HCT116 (cell line): ENCODE data around the gene TMEM135. TPM values are rescaled to one million over a fixed set of nuclear protein-coding genes. Genes with fewer than 3 reads are reported as not detected.

Experiments used
- ATAC-seq: fragments of 200-7000 bp; cut with Tn5 transposase; 2 replicates; pipeline ENCODE4 v1.9.1; 2020; ENCODE audit warnings: mild to moderate bottlenecking, moderate library complexity
- BruUV-seq: library from RNA; stranded (reverse); fragments of 400-500 nt; replicated peaks from 2 replicates; lab custom pipeline; 2021; lab: Mats Ljungman, UMichigan
- CTCF ChIA-PET: fragments of 300-600 bp; sonication (Branson Sonifier 250); formaldehyde crosslinking; loops from one replicate; lab custom pipeline; 2021; ENCODE audit warnings: antibody characterized with exemption; lab: Charles Lee
- POLR2A ChIA-PET: fragments of 300-600, 350-600 bp; sonication (Branson Sonifier 250); formaldehyde crosslinking; loops from one replicate; lab custom pipeline; 2021; ENCODE audit warnings: antibody characterized with exemption; lab: Charles Lee
- RAD21 ChIA-PET, 2 experiments: fragments of 300-600 bp; sonication (Branson Sonifier 250); formaldehyde crosslinking; loops; one replicate each; lab custom pipeline; 2023; ENCODE audit warnings: low total read pairs in 2 of 2; ENCODE audit not compliant: uncharacterized antibody in 2 of 2, unreplicated experiment in 2 of 2, low non-redundant PET in 1 of 2; lab: Charles Lee
- DNase-seq: peaks from one replicate; pipeline ENCODE4 v3.0.0-alpha.2; 2010; ENCODE audit warnings: low read depth, low spot score
- H2AFZ ChIP-seq: fragments of 200-600 bp; shearing (Covaris generic), sonication (generic); 2 replicates; pipeline ENCODE4 v1.6.1; 2017; ENCODE audit warnings: low read depth, mixed run types, mixed read lengths, antibody characterized with exemption, low read length; ENCODE audit not compliant: poor library complexity, severe bottlenecking
- H3K27ac ChIP-seq: 2 replicates; pipeline ENCODE4 v1.5.1; 2012; ENCODE audit warnings: low read depth, low read length
- H3K27me3 ChIP-seq: fragments of 200-600 bp; sonication (generic); 2 replicates; pipeline ENCODE4 v1.6.1; 2016; ENCODE audit warnings: mixed run types, low read length, mixed read lengths; ENCODE audit not compliant: insufficient read depth
- H3K36me3 ChIP-seq, 2 experiments: fragments of 200-500 bp in 1 of 2; fragments of 200-600 bp in 1 of 2; sonication (Bioruptor generic) in 1 of 2; sonication (generic) in 1 of 2; 2 replicates each; pipeline versions ENCODE4 v1.5.1 to v1.6.1; 2014 to 2016; ENCODE audit warnings: low read length in 2 of 2, inconsistent platforms in 1 of 2, mixed read lengths in 1 of 2, mixed run types in 1 of 2; ENCODE audit not compliant: insufficient read depth in 2 of 2, control insufficient read depth in 1 of 2
- H3K4me1 ChIP-seq, 2 experiments: fragments of 200-600 bp in 1 of 2; sonication (generic) in 1 of 2; 2 replicates each; pipeline versions ENCODE4 v1.5.1 to v1.6.1; 2012 to 2017; ENCODE audit warnings: low read length in 2 of 2, inconsistent platforms in 1 of 2, mild to moderate bottlenecking in 1 of 2, mixed read lengths in 1 of 2, mixed run types in 1 of 2, moderate library complexity in 1 of 2; ENCODE audit not compliant: insufficient read depth in 2 of 2, control insufficient read depth in 1 of 2
- H3K4me2 ChIP-seq: fragments of 200-600 bp; sonication (generic); 2 replicates; pipeline ENCODE4 v1.6.1; 2017; ENCODE audit warnings: mixed run types, low read length, mixed read lengths
- H3K4me3 ChIP-seq, 2 experiments: fragments of 200-600 bp in 1 of 2; sonication (generic) in 1 of 2; replicated peaks in 1 of 2; 2 replicates each; pipeline ENCODE4 v1.5.1; 2011 to 2016; ENCODE audit warnings: low read length in 2 of 2, control low read depth in 1 of 2, low read depth in 1 of 2, mild to moderate bottlenecking in 1 of 2, mixed read lengths in 1 of 2, mixed run types in 1 of 2
- H3K79me2 ChIP-seq: fragments of 200-600 bp; sonication (generic); 2 replicates; pipeline ENCODE4 v1.6.1; 2017; ENCODE audit warnings: mild to moderate bottlenecking, mixed run types, low read length, moderate library complexity, mixed read lengths; ENCODE audit not compliant: insufficient read depth
- H3K9ac ChIP-seq: fragments of 200-600 bp; sonication (generic); 2 replicates; pipeline ENCODE4 v1.6.1; 2016; ENCODE audit warnings: low read length, mixed read lengths
- H3K9me2 ChIP-seq: fragments of 200-600 bp; sonication (generic), shearing (Covaris generic); 2 replicates; pipeline ENCODE4 v1.6.1; 2017; ENCODE audit warnings: mixed run types, mild to moderate bottlenecking, moderate library complexity; ENCODE audit not compliant: insufficient read depth
- H3K9me3 ChIP-seq, 2 experiments: fragments of 200-500 bp in 1 of 2; fragments of 200-600 bp in 1 of 2; sonication (Bioruptor generic) in 1 of 2; sonication (generic) in 1 of 2; 2 replicates each; pipeline ENCODE4 v1.6.1; 2014 to 2017; ENCODE audit warnings: low read length in 2 of 2, mixed read lengths in 2 of 2, inconsistent platforms in 1 of 2, low read depth in 1 of 2, mild to moderate bottlenecking in 1 of 2, mixed run types in 1 of 2, moderate library complexity in 1 of 2; ENCODE audit not compliant: control insufficient read depth in 1 of 2, insufficient read depth in 1 of 2
- H4K20me1 ChIP-seq: fragments of 200-600 bp; sonication (generic), shearing (Covaris generic); 2 replicates; pipeline ENCODE4 v1.6.1; 2017; ENCODE audit warnings: mixed run types, mild to moderate bottlenecking, moderate library complexity; ENCODE audit not compliant: insufficient read depth
- ATF3 ChIP-seq: IDR thresholded peaks from 2 replicates; pipeline ENCODE4 v1.6.1; 2012
- EGR1 ChIP-seq: IDR thresholded peaks from 2 replicates; pipeline ENCODE4 v1.6.1; 2012; ENCODE audit warnings: low read depth
- ELF1 ChIP-seq: IDR thresholded peaks from 2 replicates; pipeline ENCODE4 v1.6.1; 2012; ENCODE audit warnings: low read depth, borderline replicate concordance
- MAX ChIP-seq: IDR thresholded peaks from 2 replicates; pipeline ENCODE4 v1.6.1; 2012
- POLR2AphosphoS5 ChIP-seq: IDR thresholded peaks from 2 replicates; pipeline ENCODE4 v1.6.1; 2011; ENCODE audit warnings: mild to moderate bottlenecking, low read depth, low read length, moderate library complexity
- RAD21 ChIP-seq: IDR thresholded peaks from 2 replicates; pipeline ENCODE4 v1.6.1; 2012; ENCODE audit warnings: low read depth, mild to moderate bottlenecking
- TCF7L2 ChIP-seq: IDR thresholded peaks from 2 replicates; pipeline ENCODE4 v1.7.0; 2011; ENCODE audit warnings: borderline replicate concordance, inconsistent platforms; ENCODE audit not compliant: insufficient read depth, insufficient read length; ENCODE audit errors: extremely low read depth
- YY1 ChIP-seq: IDR thresholded peaks from 2 replicates; pipeline ENCODE4 v1.6.1; 2011; ENCODE audit warnings: low read length, low read depth, moderate library complexity, mild to moderate bottlenecking; ENCODE audit not compliant: insufficient replicate concordance; ENCODE audit errors: extremely low read depth
- ZBTB33 ChIP-seq: IDR thresholded peaks from 2 replicates; pipeline ENCODE4 v1.6.1; 2011; ENCODE audit warnings: mild to moderate bottlenecking, low read length, moderate library complexity; ENCODE audit not compliant: insufficient replicate concordance; ENCODE audit errors: extremely low read depth
- ZFX ChIP-seq: fragments of 450-650 bp; IDR thresholded peaks from 2 replicates; pipeline ENCODE4 v1.6.1; 2017
- ZNF274 ChIP-seq: fragments of 200-500 bp; sonication (Bioruptor generic); IDR thresholded peaks from 2 replicates; pipeline ENCODE4 v1.6.1; 2014; ENCODE audit warnings: mild to moderate bottlenecking, low read depth, low read length, inconsistent platforms
- intact Hi-C: fragments of 100-400 bp; cut with micrococcal nuclease; formaldehyde crosslinking; loops from 2 replicates; pipeline ENCODE4 v1.10.0; 2022
- total RNA-seq: library from RNA; stranded (reverse); gene quantifications from one replicate; pipeline ENCODE4 v1.2.1, GENCODE V29; 2021; ENCODE audit not compliant: unreplicated experiment

The TMEM135 gene
- total RNA-seq, 1 experiment from 2014 or later: 50.6 TPM

- DNase-seq: no peak
- RAD21 ChIA-PET: no interaction called here
- Histone ChIP-seq H4K20me1 (no peaks in the 10 kb centered on the region; the same call in 1 of the 2 replicates), H3K27me3 (no peaks in the 10 kb centered on the region)
- TF ChIP-seq ELF1 (no peak), MAX (no peak), POLR2AphosphoS5 (no peak), ZNF274 (no peak), EGR1 (no peak), ZFX (no peak), TCF7L2 (no peak), RAD21 (no peak), YY1 (no peak), ATF3 (no peak), ZBTB33 (no peak)
- TF ChIP-seq, all 23 proteins: peak for 0
- CTCF ChIA-PET: no interaction called here
- no TSS peak for BruUV-seq
- no peak overlapping the region for H3K4me2 ChIP-seq
- no peak overlapping the region for H2AFZ ChIP-seq
- no peak for ATAC-seq
- H3K9me3 ChIP-seq: no peaks in the 10 kb centered on the region
- no peak overlapping the region for H3K27ac ChIP-seq
- POLR2A ChIA-PET: no interaction called here
- no peaks in the 10 kb centered on the region for H3K4me1 ChIP-seq
- no peak overlapping the region for H3K4me3 ChIP-seq
- no peak overlapping the region for H3K9ac ChIP-seq
- intact Hi-C loops: no loop called here
- no peaks in the 10 kb centered on the region for H3K79me2 ChIP-seq
- no peaks in the 10 kb centered on the region for H3K9me2 ChIP-seq
- H3K36me3 ChIP-seq: no peaks in the 10 kb centered on the region
These were observed 264.2 kb downstream of the TMEM135 start for GRCh38 chr11:87301785-87302540.
